CD14-positive monocyte (primary cell): ENCODE data around the gene PGLYRP2. TPM values are rescaled to one million over a fixed set of nuclear protein-coding genes. Genes with fewer than 3 reads are reported as not detected.

Experiments
- DNase-seq, 3 donors: peaks; one replicate each; pipeline ENCODE4 v3.0.0-alpha.2; 2011 to 2022
- H2AFZ ChIP-seq: 2 replicates; pipeline ENCODE4 v1.6.0; 2012; ENCODE audit warnings: mild to moderate bottlenecking, low read depth, low read length, inconsistent platforms; ENCODE audit not compliant: insufficient read depth, poor library complexity, severe bottlenecking
- H3K27ac ChIP-seq, 2 donors: 1 replicate in 1 of 2; 2 replicates in 1 of 2; pipeline ENCODE4 v1.5.1; 2012 to 2013; ENCODE audit warnings: low read length in 2 of 2, control low read depth in 1 of 2, inconsistent platforms in 1 of 2, low read depth in 1 of 2, mild to moderate bottlenecking in 1 of 2
- H3K27me3 ChIP-seq, 2 donors: one replicate each; pipeline versions ENCODE4 v1.6.0 to v1.6.1; 2011 to 2013; ENCODE audit warnings: low read length in 2 of 2; ENCODE audit not compliant: control insufficient read depth in 2 of 2, insufficient read depth in 2 of 2
- H3K36me3 ChIP-seq, 2 donors: replicated peaks in 1 of 2; 1 replicate in 1 of 2; 2 replicates in 1 of 2; pipeline versions ENCODE4 v1.5.1 to v1.6.1; 2012 to 2013; ENCODE audit warnings: low read length in 2 of 2, control low read depth in 1 of 2, inconsistent platforms in 1 of 2, mild to moderate bottlenecking in 1 of 2; ENCODE audit not compliant: insufficient read depth in 2 of 2, control insufficient read depth in 1 of 2
- H3K4me1 ChIP-seq, 2 donors: 1 replicate in 1 of 2; 2 replicates in 1 of 2; pipeline versions ENCODE4 v1.5.1 to v1.6.1; 2012 to 2013; ENCODE audit warnings: low read length in 2 of 2, control low read depth in 1 of 2, inconsistent platforms in 1 of 2, mild to moderate bottlenecking in 1 of 2, moderate library complexity in 1 of 2; ENCODE audit not compliant: insufficient read depth in 2 of 2, control insufficient read depth in 1 of 2
- H3K4me2 ChIP-seq: replicated peaks from 2 replicates; pipeline ENCODE3; 2012; ENCODE audit warnings: low read length, moderate library complexity, mild to moderate bottlenecking; ENCODE audit not compliant: poor library complexity, severe bottlenecking; ENCODE audit errors: extremely low read depth
- H3K4me3 ChIP-seq, 3 experiments: fragments of 200-600 bp in 1 of 3; sonication (generic) in 1 of 3; replicated peaks in 1 of 3; 1 replicate in 2 of 3; 2 replicates in 1 of 3; pipeline ENCODE4 v1.5.1; 2011 to 2013; ENCODE audit warnings: low read length in 3 of 3, mild to moderate bottlenecking in 3 of 3, control low read depth in 2 of 3, low read depth in 2 of 3, inconsistent platforms in 1 of 3, moderate library complexity in 1 of 3
- H3K79me2 ChIP-seq: 2 replicates; pipeline ENCODE4 v1.6.0; 2012; ENCODE audit warnings: mild to moderate bottlenecking, control low read depth, inconsistent platforms, low read length, moderate library complexity; ENCODE audit not compliant: insufficient read depth
- H3K9ac ChIP-seq: 2 replicates; pipeline ENCODE4 v1.6.0; 2017; ENCODE audit warnings: low read length, mild to moderate bottlenecking; ENCODE audit not compliant: insufficient read depth, poor library complexity, severe bottlenecking
- H3K9me3 ChIP-seq, 2 donors: replicated peaks in 1 of 2; 1 replicate in 1 of 2; 2 replicates in 1 of 2; pipeline versions ENCODE4 v1.5.1 to v1.6.1; 2012 to 2013; ENCODE audit warnings: low read length in 2 of 2, control low read depth in 1 of 2; ENCODE audit not compliant: control insufficient read depth in 1 of 2, insufficient read depth in 1 of 2
- H4K20me1 ChIP-seq: 2 replicates; pipeline ENCODE4 v1.6.0; 2012; ENCODE audit warnings: mild to moderate bottlenecking, low read length, control low read depth, moderate library complexity; ENCODE audit not compliant: insufficient read depth
- H3K27ac Mint-ChIP-seq, 7 donors: one replicate each; pipeline ENCODE4 v1.8.0; 2020; ENCODE audit warnings: mild to moderate bottlenecking in 7 of 7, mixed read lengths in 7 of 7, moderate library complexity in 6 of 7, inconsistent platforms in 2 of 7
- H3K27me3 Mint-ChIP-seq, 3 donors: one replicate each; pipeline ENCODE4 v1.8.0; 2021 to 2022; ENCODE audit warnings: low read depth in 3 of 3, mild to moderate bottlenecking in 3 of 3, mixed read lengths in 3 of 3, moderate library complexity in 3 of 3, inconsistent platforms in 1 of 3
- H3K36me3 Mint-ChIP-seq, 2 donors: one replicate each; pipeline ENCODE4 v1.8.0; 2020; ENCODE audit warnings: mixed read lengths in 2 of 2, inconsistent platforms in 1 of 2, mild to moderate bottlenecking in 1 of 2
- H3K4me1 Mint-ChIP-seq: one replicate; pipeline ENCODE4 v1.8.0; 2020; ENCODE audit warnings: mild to moderate bottlenecking, mixed read lengths
- H3K4me3 Mint-ChIP-seq, 2 donors: one replicate each; pipeline ENCODE4 v1.8.0; 2020; ENCODE audit warnings: mild to moderate bottlenecking in 2 of 2, mixed read lengths in 2 of 2, moderate library complexity in 1 of 2
- H3K9me3 Mint-ChIP-seq, 7 donors: one replicate each; pipeline ENCODE4 v1.8.0; 2020 to 2022; ENCODE audit warnings: mixed read lengths in 7 of 7, mild to moderate bottlenecking in 6 of 7, moderate library complexity in 6 of 7, inconsistent platforms in 2 of 7
- WGBS: methylation state at CpG from one replicate; pipeline ENCODE4 v1.1.5; 2013; ENCODE audit warnings: missing lambda C conversion rate; ENCODE audit not compliant: insufficient coverage; 5-methylcytosine and 5-hydroxymethylcytosine counted together
- intact Hi-C, 2 donors: fragments of 100-400 bp; cut with micrococcal nuclease; formaldehyde crosslinking; loops; one replicate each; pipeline versions ENCODE4 v1.15.0 to v1.15.1; 2023
- polyA plus RNA-seq, 3 donors: library from polyadenylated mRNA; depleted of rRNA in 1 of 3; unstranded in 2 of 3; stranded (reverse) in 1 of 3; fragments of 300-500 nt in 2 of 3; fragments of >200 nt in 1 of 3; fragmentation: Illumina TruSeq in 2 of 3; gene quantifications; 1 replicate in 2 of 3; 2 replicates in 1 of 3; pipeline ENCODE4 v1.2.3, GENCODE V29; 2012 to 2021
- TF ChIP-seq, protein P1 (sequence below): fragments of 200-600 bp; IDR thresholded peaks from one replicate; pipeline ENCODE4 v1.8.0; 2022; ENCODE audit warnings: antibody characterized with exemption, mild to moderate bottlenecking

PGLYRP2 gene
- polyA plus RNA-seq, 3 donors: 0.03 to 0.32 (median 0.15) TPM

GRCh38 chr19:15428956-15429824 is 50.1 kb downstream of the PGLYRP2 start:
- peaks cover 27 to 46% of the 10 kb centered on the region in 2 donors for H3K36me3 Mint-ChIP-seq
- H3K9ac ChIP-seq: no peak overlapping the region
- peaks cover 0 to 2% (median 1%) of the 10 kb centered on the region in 7 donors for H3K9me3 Mint-ChIP-seq
- peaks cover 0 to 7% (median 0%) of the 10 kb centered on the region in 3 donors for H3K27me3 Mint-ChIP-seq
- TF ChIP-seq, protein P1, sequence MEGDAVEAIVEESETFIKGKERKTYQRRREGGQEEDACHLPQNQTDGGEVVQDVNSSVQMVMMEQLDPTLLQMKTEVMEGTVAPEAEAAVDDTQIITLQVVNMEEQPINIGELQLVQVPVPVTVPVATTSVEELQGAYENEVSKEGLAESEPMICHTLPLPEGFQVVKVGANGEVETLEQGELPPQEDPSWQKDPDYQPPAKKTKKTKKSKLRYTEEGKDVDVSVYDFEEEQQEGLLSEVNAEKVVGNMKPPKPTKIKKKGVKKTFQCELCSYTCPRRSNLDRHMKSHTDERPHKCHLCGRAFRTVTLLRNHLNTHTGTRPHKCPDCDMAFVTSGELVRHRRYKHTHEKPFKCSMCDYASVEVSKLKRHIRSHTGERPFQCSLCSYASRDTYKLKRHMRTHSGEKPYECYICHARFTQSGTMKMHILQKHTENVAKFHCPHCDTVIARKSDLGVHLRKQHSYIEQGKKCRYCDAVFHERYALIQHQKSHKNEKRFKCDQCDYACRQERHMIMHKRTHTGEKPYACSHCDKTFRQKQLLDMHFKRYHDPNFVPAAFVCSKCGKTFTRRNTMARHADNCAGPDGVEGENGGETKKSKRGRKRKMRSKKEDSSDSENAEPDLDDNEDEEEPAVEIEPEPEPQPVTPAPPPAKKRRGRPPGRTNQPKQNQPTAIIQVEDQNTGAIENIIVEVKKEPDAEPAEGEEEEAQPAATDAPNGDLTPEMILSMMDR: no peak
- peak overlapping the region in 2 of 7 donors; percentile 46 to 58 for H3K27ac Mint-ChIP-seq
- peaks cover 43 to 55% of the 10 kb centered on the region in 2 donors for H3K36me3 ChIP-seq
- H4K20me1 ChIP-seq: peaks cover 28% of the 10 kb centered on the region
- H2AFZ ChIP-seq: no peak overlapping the region
- H3K4me3 Mint-ChIP-seq: no peak overlapping the region
- peaks cover 44% of the 10 kb centered on the region for H3K79me2 ChIP-seq
- no peaks in the 10 kb centered on the region for H3K9me3 ChIP-seq
- H3K27ac ChIP-seq: no peak overlapping the region
- peaks cover 28% of the 10 kb centered on the region for H3K4me1 Mint-ChIP-seq
- intact Hi-C loops: no loop called here
- DNase-seq: no peak
- WGBS: 97% methylated on average over 18 of the region's 22 CpGs
- H3K4me3 ChIP-seq: no peak overlapping the region
- H3K4me1 ChIP-seq: peaks cover 26 to 31% of the 10 kb centered on the region in 2 donors
- H3K4me2 ChIP-seq: no peak overlapping the region
- H3K27me3 ChIP-seq: no peaks in the 10 kb centered on the region

DNA sequence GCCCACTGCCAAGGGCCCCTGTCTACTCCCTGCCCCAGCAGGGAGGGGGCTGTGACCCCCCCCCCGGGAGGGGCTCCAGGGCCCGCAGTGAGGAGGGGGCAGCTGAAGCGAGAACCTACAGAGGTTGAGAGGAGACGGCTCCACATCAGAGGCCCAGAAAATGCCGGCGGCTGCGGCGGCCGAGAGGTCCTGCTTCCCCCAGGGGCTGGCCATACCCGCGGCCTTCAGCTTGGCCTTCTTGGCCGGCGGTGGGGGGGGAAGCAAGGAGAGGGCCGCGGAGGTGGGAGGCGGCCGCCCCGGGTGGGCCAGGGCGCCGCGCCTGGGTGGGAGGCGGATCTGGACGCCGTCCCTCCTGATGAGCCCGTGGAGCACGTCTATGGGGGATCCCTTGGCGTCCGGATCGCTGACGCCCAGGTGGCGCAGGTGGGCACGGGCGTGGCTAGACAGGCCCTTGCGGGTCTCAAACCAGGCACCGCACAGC is 51.3 kb downstream of the PGLYRP2 start:
- Histone ChIP-seq H3K27ac (no peak overlapping the region), H3K9me3 (peaks cover 5 to 8% of the 10 kb centered on the region in 2 donors), H2AFZ (no peak overlapping the region), H3K4me2 (no peak overlapping the region), H3K27me3 (no peaks in the 10 kb centered on the region), H3K9ac (no peak overlapping the region), H3K79me2 (peaks cover 44% of the 10 kb centered on the region), H3K36me3 (peaks cover 55 to 66% of the 10 kb centered on the region in 2 donors), H3K4me1 (peaks cover 20 to 25% of the 10 kb centered on the region in 2 donors), H3K4me3 (no peak overlapping the region), H4K20me1 (peaks cover 28% of the 10 kb centered on the region)
- H3K27me3 Mint-ChIP-seq: peaks cover 0 to 3% (median 0%) of the 10 kb centered on the region in 3 donors
- intact Hi-C loops: no loop called here
- H3K4me3 Mint-ChIP-seq: no peak overlapping the region
- H3K4me1 Mint-ChIP-seq: peaks cover 22% of the 10 kb centered on the region
- H3K27ac Mint-ChIP-seq: no peak overlapping the region
- DNase-seq: no peak
- H3K9me3 Mint-ChIP-seq: peaks cover 0 to 6% (median 4%) of the 10 kb centered on the region in 7 donors
- H3K36me3 Mint-ChIP-seq: peaks cover 37 to 58% of the 10 kb centered on the region in 2 donors
- 98% methylated on average over 30 of the region's 35 CpGs for WGBS
- TF ChIP-seq, protein P1: no peak
